Neural cell (in vitro differentiated cells): ENCODE results near the gene SP2. TPM values are rescaled to one million over a fixed set of nuclear protein-coding genes. Genes with fewer than 3 reads are reported as not detected.

ENCODE experiments used
- H2AFZ ChIP-seq: fragments of 200-600, 300-800 bp; sonication (generic), shearing (Covaris generic); 2 replicates; pipeline ENCODE4 v1.6.0; 2014; ENCODE audit warnings: low read depth, mild to moderate bottlenecking, antibody characterized with exemption, low read length, moderate library complexity
- H3F3A ChIP-seq: fragments of 200-600 bp; shearing (Covaris generic); 2 replicates; pipeline ENCODE4 v1.6.1; 2016; ENCODE audit warnings: mild to moderate bottlenecking, moderate library complexity, mixed read lengths, antibody characterized with exemption, low read length; ENCODE audit not compliant: insufficient read depth, poor library complexity, severe bottlenecking
- H3K27ac ChIP-seq: fragments of 200-600, 300-800 bp; sonication (generic), shearing (Covaris generic); 2 replicates; pipeline ENCODE4 v1.5.1; 2014; ENCODE audit warnings: mild to moderate bottlenecking, low read length, moderate library complexity
- H3K27me3 ChIP-seq: fragments of 300-800, 200-600 bp; sonication (generic), shearing (Covaris generic); 2 replicates; pipeline ENCODE4 v1.6.0; 2014; ENCODE audit warnings: mild to moderate bottlenecking, low read depth, low read length, moderate library complexity; ENCODE audit not compliant: insufficient read depth
- H3K36me3 ChIP-seq: fragments of 300-800, 200-600 bp; sonication (generic), shearing (Covaris generic); 2 replicates; pipeline ENCODE4 v1.5.1; 2014; ENCODE audit warnings: mild to moderate bottlenecking, antibody characterized with exemption, low read length, moderate library complexity; ENCODE audit not compliant: insufficient read depth
- H3K4me2 ChIP-seq: fragments of 300-800, 200-600 bp; sonication (generic), shearing (Covaris generic); 2 replicates; pipeline ENCODE4 v1.6.0; 2014; ENCODE audit warnings: mild to moderate bottlenecking, low read length
- H3K4me3 ChIP-seq: fragments of 300-800, 200-600 bp; sonication (generic), shearing (Covaris generic); 2 replicates; pipeline ENCODE4 v1.5.1; 2014; ENCODE audit warnings: mild to moderate bottlenecking, low read length, moderate library complexity
- H3K79me2 ChIP-seq: fragments of 200-600 bp; shearing (Covaris generic); replicated peaks from 2 replicates; pipeline ENCODE4 v1.6.0; 2014; ENCODE audit warnings: mild to moderate bottlenecking, low read length, moderate library complexity; ENCODE audit not compliant: insufficient read depth
- H3K9ac ChIP-seq: fragments of 300-800, 200-600 bp; sonication (generic), shearing (Covaris generic); 2 replicates; pipeline ENCODE4 v1.6.1; 2016; ENCODE audit warnings: mild to moderate bottlenecking, low read length, mixed read lengths
- H3K9me2 ChIP-seq: fragments of 200-600 bp; shearing (Covaris generic); 2 replicates; pipeline ENCODE4 v1.6.1; 2016; ENCODE audit warnings: mild to moderate bottlenecking, low read length, mixed read lengths; ENCODE audit not compliant: insufficient read depth
- H3K9me3 ChIP-seq: fragments of 200-600, 300-800 bp; sonication (generic), shearing (Covaris generic); 2 replicates; pipeline ENCODE4 v1.6.1; 2016; ENCODE audit warnings: mild to moderate bottlenecking, mixed run types, low read length, moderate library complexity, mixed read lengths
- H4K20me1 ChIP-seq: fragments of 200-600 bp; shearing (Covaris generic); 2 replicates; pipeline ENCODE4 v1.6.1; 2016; ENCODE audit warnings: mild to moderate bottlenecking, mixed run types; ENCODE audit not compliant: insufficient read depth
- EP300 ChIP-seq: fragments of 450-650 bp; conservative IDR thresholded peaks from 2 replicates; pipeline ENCODE4 v1.6.1; 2014; ENCODE audit warnings: antibody characterized with exemption, mild to moderate bottlenecking, moderate library complexity; ENCODE audit not compliant: poor library complexity, severe bottlenecking
- EZH2 ChIP-seq: fragments of 200-600, 300-800 bp; shearing (Covaris generic), sonication (generic); IDR thresholded peaks from 2 replicates; pipeline ENCODE4 v1.6.1; 2014; ENCODE audit warnings: antibody characterized with exemption, low read length, borderline replicate concordance, mild to moderate bottlenecking; ENCODE audit not compliant: insufficient read depth, poor library complexity, severe bottlenecking
- MXI1 ChIP-seq: fragments of 450-650 bp; conservative IDR thresholded peaks from 2 replicates; pipeline ENCODE4 v1.6.1; 2014; ENCODE audit warnings: antibody characterized with exemption, mild to moderate bottlenecking; ENCODE audit not compliant: poor library complexity, severe bottlenecking
- POLR2AphosphoS5 ChIP-seq: IDR thresholded peaks from 2 replicates; pipeline ENCODE4 v1.6.1; 2012
- RAD21 ChIP-seq: fragments of 450-650 bp; conservative IDR thresholded peaks from 2 replicates; pipeline ENCODE4 v1.6.1; 2014; ENCODE audit warnings: antibody characterized with exemption, mild to moderate bottlenecking, moderate library complexity
- polyA plus RNA-seq: library from polyadenylated mRNA; depleted of rRNA; stranded (reverse); fragments of >200 nt; gene quantifications from 2 replicates; pipeline ENCODE4 v1.2.3, GENCODE V29; 2014
- TF ChIP-seq, protein P1 (sequence below): IDR thresholded peaks from 2 replicates; pipeline ENCODE4 v1.6.1; 2012; ENCODE audit warnings: borderline replicate concordance
- TF ChIP-seq, protein P2 (sequence below): fragments of 450-650 bp; IDR thresholded peaks from 2 replicates; pipeline ENCODE4 v1.5.1; 2014; ENCODE audit warnings: antibody characterized with exemption, mild to moderate bottlenecking, moderate library complexity; ENCODE audit not compliant: poor library complexity, severe bottlenecking

The SP2 gene
- polyA plus RNA-seq, 1 donor from 2014 or later: 0.25 TPM

DNA sequence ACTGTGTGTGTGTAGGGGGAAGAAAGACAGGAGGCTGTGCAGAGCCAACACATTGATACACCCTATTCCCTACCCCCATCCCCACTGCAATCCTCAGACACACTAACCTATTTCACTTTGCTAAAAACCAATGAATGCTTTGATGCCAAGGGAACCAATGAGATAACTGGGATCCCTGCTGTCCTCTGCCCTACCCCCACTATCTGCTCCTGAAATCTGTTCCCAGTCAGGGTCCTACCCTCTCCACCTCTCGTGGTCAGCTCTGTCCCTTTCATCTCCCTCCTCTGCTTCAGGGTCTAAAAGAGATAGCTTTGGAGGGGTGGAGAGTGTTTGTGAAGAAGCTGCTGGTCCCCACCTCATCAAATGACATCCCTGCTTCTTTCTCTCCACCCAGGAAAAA is 26.0 kb upstream of the SP2 start:
- no peak overlapping the region for H3K27ac ChIP-seq
- H3K4me3 ChIP-seq: no peak overlapping the region
- H3K4me2 ChIP-seq: no peak overlapping the region
- H3F3A ChIP-seq: no peaks in the 10 kb centered on the region
- no peak overlapping the region for H2AFZ ChIP-seq
- H3K79me2 ChIP-seq: no peaks in the 10 kb centered on the region
- H4K20me1 ChIP-seq: no peaks in the 10 kb centered on the region
- TF ChIP-seq EP300: no peak
- TF ChIP-seq, protein P1, sequence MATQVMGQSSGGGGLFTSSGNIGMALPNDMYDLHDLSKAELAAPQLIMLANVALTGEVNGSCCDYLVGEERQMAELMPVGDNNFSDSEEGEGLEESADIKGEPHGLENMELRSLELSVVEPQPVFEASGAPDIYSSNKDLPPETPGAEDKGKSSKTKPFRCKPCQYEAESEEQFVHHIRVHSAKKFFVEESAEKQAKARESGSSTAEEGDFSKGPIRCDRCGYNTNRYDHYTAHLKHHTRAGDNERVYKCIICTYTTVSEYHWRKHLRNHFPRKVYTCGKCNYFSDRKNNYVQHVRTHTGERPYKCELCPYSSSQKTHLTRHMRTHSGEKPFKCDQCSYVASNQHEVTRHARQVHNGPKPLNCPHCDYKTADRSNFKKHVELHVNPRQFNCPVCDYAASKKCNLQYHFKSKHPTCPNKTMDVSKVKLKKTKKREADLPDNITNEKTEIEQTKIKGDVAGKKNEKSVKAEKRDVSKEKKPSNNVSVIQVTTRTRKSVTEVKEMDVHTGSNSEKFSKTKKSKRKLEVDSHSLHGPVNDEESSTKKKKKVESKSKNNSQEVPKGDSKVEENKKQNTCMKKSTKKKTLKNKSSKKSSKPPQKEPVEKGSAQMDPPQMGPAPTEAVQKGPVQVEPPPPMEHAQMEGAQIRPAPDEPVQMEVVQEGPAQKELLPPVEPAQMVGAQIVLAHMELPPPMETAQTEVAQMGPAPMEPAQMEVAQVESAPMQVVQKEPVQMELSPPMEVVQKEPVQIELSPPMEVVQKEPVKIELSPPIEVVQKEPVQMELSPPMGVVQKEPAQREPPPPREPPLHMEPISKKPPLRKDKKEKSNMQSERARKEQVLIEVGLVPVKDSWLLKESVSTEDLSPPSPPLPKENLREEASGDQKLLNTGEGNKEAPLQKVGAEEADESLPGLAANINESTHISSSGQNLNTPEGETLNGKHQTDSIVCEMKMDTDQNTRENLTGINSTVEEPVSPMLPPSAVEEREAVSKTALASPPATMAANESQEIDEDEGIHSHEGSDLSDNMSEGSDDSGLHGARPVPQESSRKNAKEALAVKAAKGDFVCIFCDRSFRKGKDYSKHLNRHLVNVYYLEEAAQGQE: no peak
- TF ChIP-seq, protein P2, sequence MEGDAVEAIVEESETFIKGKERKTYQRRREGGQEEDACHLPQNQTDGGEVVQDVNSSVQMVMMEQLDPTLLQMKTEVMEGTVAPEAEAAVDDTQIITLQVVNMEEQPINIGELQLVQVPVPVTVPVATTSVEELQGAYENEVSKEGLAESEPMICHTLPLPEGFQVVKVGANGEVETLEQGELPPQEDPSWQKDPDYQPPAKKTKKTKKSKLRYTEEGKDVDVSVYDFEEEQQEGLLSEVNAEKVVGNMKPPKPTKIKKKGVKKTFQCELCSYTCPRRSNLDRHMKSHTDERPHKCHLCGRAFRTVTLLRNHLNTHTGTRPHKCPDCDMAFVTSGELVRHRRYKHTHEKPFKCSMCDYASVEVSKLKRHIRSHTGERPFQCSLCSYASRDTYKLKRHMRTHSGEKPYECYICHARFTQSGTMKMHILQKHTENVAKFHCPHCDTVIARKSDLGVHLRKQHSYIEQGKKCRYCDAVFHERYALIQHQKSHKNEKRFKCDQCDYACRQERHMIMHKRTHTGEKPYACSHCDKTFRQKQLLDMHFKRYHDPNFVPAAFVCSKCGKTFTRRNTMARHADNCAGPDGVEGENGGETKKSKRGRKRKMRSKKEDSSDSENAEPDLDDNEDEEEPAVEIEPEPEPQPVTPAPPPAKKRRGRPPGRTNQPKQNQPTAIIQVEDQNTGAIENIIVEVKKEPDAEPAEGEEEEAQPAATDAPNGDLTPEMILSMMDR: no peak
- no peak for TF ChIP-seq RAD21
- TF ChIP-seq POLR2AphosphoS5: no peak
- H3K9ac ChIP-seq: no peak overlapping the region
- H3K27me3 ChIP-seq: peaks cover 52% of the 10 kb centered on the region
- no peaks in the 10 kb centered on the region for H3K36me3 ChIP-seq
- H3K9me3 ChIP-seq: no peaks in the 10 kb centered on the region
- H3K9me2 ChIP-seq: no peaks in the 10 kb centered on the region

DNA sequence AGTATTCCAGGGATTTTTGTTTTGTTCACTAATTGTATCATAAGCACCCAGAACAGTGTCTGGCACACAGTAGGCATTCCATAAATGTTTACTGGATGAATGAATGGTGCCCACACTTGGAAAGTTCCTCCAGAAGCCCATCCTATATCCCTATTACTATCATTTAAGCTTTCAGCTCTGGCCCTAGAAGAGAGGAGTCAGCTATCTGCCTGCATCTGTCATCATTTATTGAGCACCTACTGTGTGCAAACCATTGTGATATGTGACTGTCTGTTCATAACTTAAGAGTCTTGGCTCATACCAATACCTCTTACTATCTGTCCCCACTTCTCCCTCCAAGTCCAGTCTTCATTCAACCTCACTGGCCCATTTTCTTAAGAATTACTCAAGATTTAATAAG is 25.0 kb upstream of the SP2 start:
- H3K4me2 ChIP-seq: no peak overlapping the region
- no peaks in the 10 kb centered on the region for H3K79me2 ChIP-seq
- H3K9me2 ChIP-seq: no peaks in the 10 kb centered on the region
- H3F3A ChIP-seq: no peaks in the 10 kb centered on the region
- peaks cover 48% of the 10 kb centered on the region for H3K27me3 ChIP-seq
- no peaks in the 10 kb centered on the region for H3K9me3 ChIP-seq
- no peak overlapping the region for H3K9ac ChIP-seq
- H3K4me3 ChIP-seq: no peak overlapping the region
- no peaks in the 10 kb centered on the region for H3K36me3 ChIP-seq
- no peak for TF ChIP-seq EP300
- TF ChIP-seq RAD21: no peak
- TF ChIP-seq POLR2AphosphoS5: no peak
- no peak overlapping the region for H2AFZ ChIP-seq
- H3K27ac ChIP-seq: no peak overlapping the region
- H4K20me1 ChIP-seq: no peaks in the 10 kb centered on the region

DNA sequence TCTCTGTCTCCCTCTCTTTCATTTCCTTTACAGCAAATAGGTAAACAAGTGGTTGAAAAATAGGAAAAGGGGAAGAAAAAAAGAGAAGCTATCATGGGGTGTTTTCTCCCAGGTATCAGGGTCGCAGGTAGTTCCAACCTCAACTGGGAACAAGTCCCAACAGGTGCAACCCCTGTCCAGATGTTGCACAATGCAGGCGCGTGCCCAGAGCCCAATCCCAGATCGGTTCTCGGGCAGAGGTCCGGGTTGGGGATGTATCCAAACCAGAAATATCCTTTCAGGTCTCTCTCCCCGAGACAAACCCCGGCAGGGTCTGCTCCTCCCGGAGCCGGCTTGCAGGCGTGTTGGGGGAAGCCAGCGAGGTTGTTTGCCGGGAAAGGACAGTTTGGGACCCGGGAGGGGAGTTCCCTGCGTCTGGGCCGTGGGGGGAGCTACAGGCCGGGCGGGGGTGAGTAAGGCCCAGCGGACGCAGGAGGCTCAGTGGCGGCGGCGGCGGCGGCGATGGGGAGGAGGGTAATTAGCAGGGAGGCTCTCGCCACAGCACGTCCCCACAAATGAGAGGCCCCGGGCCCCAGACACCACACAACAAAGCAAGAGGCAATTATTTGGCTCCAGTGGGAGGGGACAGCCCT is 23.9 kb upstream of the SP2 start:
- Histone ChIP-seq H3F3A (no peaks in the 10 kb centered on the region), H3K4me2 (no peak overlapping the region)
- TF ChIP-seq EZH2 (no peak), MXI1 (no peak), RAD21 (no peak)
- TF ChIP-seq, protein P1: no peak

More for the DNA sequence above, 23.9 kb upstream of the SP2 start:
- Histone ChIP-seq H3K27me3 (peaks cover 48% of the 10 kb centered on the region), H4K20me1 (no peaks in the 10 kb centered on the region), H2AFZ (no peak overlapping the region), H3K36me3 (no peaks in the 10 kb centered on the region), H3K27ac (no peak overlapping the region), H3K9me3 (no peaks in the 10 kb centered on the region), H3K9ac (no peak overlapping the region), H3K4me3 (no peak overlapping the region), H3K9me2 (no peaks in the 10 kb centered on the region), H3K79me2 (no peaks in the 10 kb centered on the region)
